Natural killer cell (primary cell): ENCODE data around the gene FAM120A. TPM values are rescaled to one million over a fixed set of nuclear protein-coding genes. Genes with fewer than 3 reads are reported as not detected.

Experiments
- ATAC-seq, 3 donors: fragments of 150-1000 bp in 2 of 3; fragments of 200-7000 bp in 1 of 3; cut with Tn5 transposase; 1 replicate in 1 of 3; 2 replicates in 2 of 3; pipeline ENCODE4 v1.10.0; 2021; ENCODE audit warnings: mild to moderate bottlenecking in 2 of 3, moderate library complexity in 2 of 3
- DNase-seq, 2 donors: peaks; one replicate each; pipeline versions ENCODE4 v3.0.0 to v3.0.0-alpha.2; 2013 to 2021; ENCODE audit warnings: mixed read lengths in 1 of 2
- H3K27ac ChIP-seq: one replicate; pipeline ENCODE4 v1.5.1; 2013; ENCODE audit warnings: mild to moderate bottlenecking, low read length
- H3K27me3 ChIP-seq: one replicate; pipeline ENCODE4 v1.6.1; 2013; ENCODE audit warnings: low read length; ENCODE audit not compliant: control insufficient read depth, insufficient read depth
- H3K36me3 ChIP-seq: one replicate; pipeline ENCODE4 v1.6.1; 2013; ENCODE audit warnings: low read length; ENCODE audit not compliant: control insufficient read depth, insufficient read depth
- H3K4me1 ChIP-seq: one replicate; pipeline ENCODE4 v1.6.1; 2013; ENCODE audit warnings: low read length; ENCODE audit not compliant: control insufficient read depth, insufficient read depth
- H3K4me3 ChIP-seq: one replicate; pipeline ENCODE4 v1.5.1; 2013; ENCODE audit warnings: low read length
- H3K9me3 ChIP-seq: one replicate; pipeline ENCODE4 v1.6.1; 2013; ENCODE audit warnings: low read length; ENCODE audit not compliant: control insufficient read depth, insufficient read depth
- H3K27ac Mint-ChIP-seq, 2 donors: one replicate each; pipeline ENCODE4 v1.8.0; 2022; ENCODE audit warnings: mild to moderate bottlenecking in 2 of 2, mixed read lengths in 2 of 2, moderate library complexity in 1 of 2
- H3K27me3 Mint-ChIP-seq, 2 donors: one replicate each; pipeline ENCODE4 v1.8.0; 2022; ENCODE audit warnings: low read depth in 2 of 2, mixed read lengths in 2 of 2
- H3K36me3 Mint-ChIP-seq: one replicate; pipeline ENCODE4 v1.8.0; 2022; ENCODE audit warnings: mixed read lengths
- H3K4me1 Mint-ChIP-seq, 2 donors: one replicate each; pipeline ENCODE4 v1.8.0; 2022; ENCODE audit warnings: mixed read lengths in 2 of 2
- H3K4me3 Mint-ChIP-seq: one replicate; pipeline ENCODE4 v1.8.0; 2022; ENCODE audit warnings: mild to moderate bottlenecking, moderate library complexity, mixed read lengths
- H3K9me3 Mint-ChIP-seq, 2 donors: one replicate each; pipeline ENCODE4 v1.8.0; 2022; ENCODE audit warnings: mixed read lengths in 2 of 2
- WGBS: methylation state at CpG from one replicate; pipeline ENCODE4 v1.1.7; 2013; ENCODE audit warnings: missing lambda C conversion rate; ENCODE audit not compliant: insufficient coverage; 5-methylcytosine and 5-hydroxymethylcytosine counted together
- intact Hi-C: fragments of 100-400 bp; cut with micrococcal nuclease; formaldehyde crosslinking; loops from one replicate; pipeline ENCODE4 v1.14.2; 2022
- total RNA-seq, 4 donors: library from RNA; stranded (reverse); fragments of 120-200 nt in 1 of 4; gene quantifications; one replicate each; pipeline versions ENCODE4 v1.2.3 to v1.2.4, GENCODE V29; 2013 to 2022
- TF ChIP-seq, protein P1 (sequence below): fragments of 200-600 bp; IDR thresholded peaks from one replicate; pipeline ENCODE4 v1.8.0; 2022; ENCODE audit warnings: antibody characterized with exemption

The FAM120A gene, protein sequence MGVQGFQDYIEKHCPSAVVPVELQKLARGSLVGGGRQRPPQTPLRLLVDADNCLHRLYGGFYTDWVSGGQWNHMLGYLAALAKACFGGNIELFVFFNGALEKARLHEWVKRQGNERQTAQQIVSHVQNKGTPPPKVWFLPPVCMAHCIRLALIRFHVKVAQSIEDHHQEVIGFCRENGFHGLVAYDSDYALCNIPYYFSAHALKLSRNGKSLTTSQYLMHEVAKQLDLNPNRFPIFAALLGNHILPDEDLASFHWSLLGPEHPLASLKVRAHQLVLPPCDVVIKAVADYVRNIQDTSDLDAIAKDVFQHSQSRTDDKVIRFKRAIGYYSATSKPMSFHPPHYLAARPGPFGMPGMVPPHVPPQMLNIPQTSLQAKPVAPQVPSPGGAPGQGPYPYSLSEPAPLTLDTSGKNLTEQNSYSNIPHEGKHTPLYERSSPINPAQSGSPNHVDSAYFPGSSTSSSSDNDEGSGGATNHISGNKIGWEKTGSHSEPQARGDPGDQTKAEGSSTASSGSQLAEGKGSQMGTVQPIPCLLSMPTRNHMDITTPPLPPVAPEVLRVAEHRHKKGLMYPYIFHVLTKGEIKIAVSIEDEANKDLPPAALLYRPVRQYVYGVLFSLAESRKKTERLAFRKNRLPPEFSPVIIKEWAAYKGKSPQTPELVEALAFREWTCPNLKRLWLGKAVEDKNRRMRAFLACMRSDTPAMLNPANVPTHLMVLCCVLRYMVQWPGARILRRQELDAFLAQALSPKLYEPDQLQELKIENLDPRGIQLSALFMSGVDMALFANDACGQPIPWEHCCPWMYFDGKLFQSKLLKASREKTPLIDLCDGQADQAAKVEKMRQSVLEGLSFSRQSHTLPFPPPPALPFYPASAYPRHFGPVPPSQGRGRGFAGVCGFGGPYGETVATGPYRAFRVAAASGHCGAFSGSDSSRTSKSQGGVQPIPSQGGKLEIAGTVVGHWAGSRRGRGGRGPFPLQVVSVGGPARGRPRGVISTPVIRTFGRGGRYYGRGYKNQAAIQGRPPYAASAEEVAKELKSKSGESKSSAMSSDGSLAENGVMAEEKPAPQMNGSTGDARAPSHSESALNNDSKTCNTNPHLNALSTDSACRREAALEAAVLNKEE
- 10 to 100 TPM; 87.7 to 96.1 (median 91.5) TPM for total RNA-seq
- total RNA-seq (2013) = 86.0 TPM

DNA sequence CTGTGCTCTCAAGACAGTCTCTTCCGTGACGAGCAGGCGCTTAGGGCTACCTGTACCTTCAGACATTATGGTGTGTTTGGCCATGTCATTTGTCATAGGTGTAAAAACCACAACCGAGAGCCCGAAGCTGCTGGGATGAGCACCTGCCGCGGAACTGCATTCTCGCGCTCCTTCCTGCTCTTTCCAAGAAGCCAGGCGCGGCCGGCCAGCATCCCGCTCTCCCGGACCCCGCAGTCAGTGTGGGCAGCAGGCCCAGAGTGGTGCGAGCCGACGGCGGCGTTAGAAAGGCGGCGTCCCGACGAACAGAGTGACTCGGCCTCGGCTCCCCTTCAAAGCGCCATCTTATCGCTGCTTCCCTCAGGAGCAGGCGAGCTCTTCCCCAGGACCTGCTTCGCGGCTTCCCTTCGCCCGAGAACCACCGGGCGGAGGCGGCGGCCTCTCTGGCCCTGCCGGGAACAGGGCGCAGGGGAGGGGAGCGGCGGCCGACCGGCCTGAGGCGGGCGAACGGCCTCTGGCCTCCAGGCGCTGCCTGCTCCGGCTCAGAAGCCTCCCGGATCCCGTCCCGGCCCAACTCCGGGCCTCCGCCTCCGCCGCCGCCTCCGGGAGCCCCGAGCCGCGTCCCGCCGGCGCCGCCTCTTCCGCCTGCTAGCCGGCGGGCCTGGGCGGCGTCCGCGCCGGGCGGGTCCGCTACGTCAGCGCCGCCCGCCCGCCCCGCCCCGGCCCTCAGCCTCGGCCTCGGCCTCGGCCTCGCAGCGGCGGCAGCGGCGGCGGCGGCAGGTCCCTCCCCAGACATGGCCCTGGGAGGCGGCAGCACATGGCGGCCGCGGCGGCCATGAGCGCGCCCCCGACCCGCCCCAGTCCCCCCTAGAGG, at the start of gene FAM120A:
FAM120A (plus strand) TSS at position 741 of the 871 bp plus-strand sequence. CDS start 231 bp downstream, outside the sequence.
- under 1% methylated on average over 100 of the region's 100 CpGs for WGBS
- peaks cover 40 to 43% of the 10 kb centered on the region in 2 donors for H3K4me1 Mint-ChIP-seq

DNA sequence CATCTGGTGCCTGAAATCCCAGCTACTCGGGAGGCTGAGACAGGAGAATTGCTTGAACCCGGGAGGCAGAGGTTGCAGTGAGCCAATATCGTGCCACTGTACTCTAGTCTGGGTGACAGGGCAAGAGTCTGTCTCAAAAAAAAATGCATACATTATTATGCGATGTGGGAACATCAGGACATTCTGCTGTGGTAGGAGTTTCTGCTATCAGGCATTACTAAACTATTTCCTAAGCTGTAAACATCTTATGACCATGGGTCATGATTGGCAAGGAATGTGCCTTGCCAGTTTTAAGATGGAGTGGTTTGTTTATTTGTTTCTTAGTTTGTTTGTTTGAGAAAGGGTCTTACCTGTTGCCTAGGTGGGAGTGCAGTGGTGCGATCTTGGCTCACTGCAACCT, 45.1 kb upstream of the FAM120A start:
- Mint-ChIP-seq H3K27ac (no peak overlapping the region), H3K4me3 (no peak overlapping the region)
- WGBS = 95% methylated on average over 5 of the region's 5 CpGs

More for the DNA sequence above, at the start of gene FAM120A:
- DNase-seq (peak; percentile 59 to 89), ATAC-seq (peak; percentile 72 to 86 (median 81))
- intact Hi-C loops = loop anchor here (5.0 to 10.0 kb wide), 4 partner anchors 51 to 1274 kb away; partner anchors contain the start of genes AOPEP, CARD19 and NINJ1
- Histone ChIP-seq H3K9me3 (no peaks in the 10 kb centered on the region), H3K4me3 (peak within 1 kb of the TSS; percentile 91), H3K36me3 (peaks cover 21% of the 10 kb centered on the region), H3K4me1 (peaks cover 26% of the 10 kb centered on the region), H3K27ac (peak within 1 kb of the TSS; percentile 94), H3K27me3 (no peaks in the 10 kb centered on the region)
- H3K27ac Mint-ChIP-seq = peak within 1 kb of the TSS; percentile 94 to 96
- H3K4me3 Mint-ChIP-seq = peak within 1 kb of the TSS; percentile 96
- TF ChIP-seq, protein P1, sequence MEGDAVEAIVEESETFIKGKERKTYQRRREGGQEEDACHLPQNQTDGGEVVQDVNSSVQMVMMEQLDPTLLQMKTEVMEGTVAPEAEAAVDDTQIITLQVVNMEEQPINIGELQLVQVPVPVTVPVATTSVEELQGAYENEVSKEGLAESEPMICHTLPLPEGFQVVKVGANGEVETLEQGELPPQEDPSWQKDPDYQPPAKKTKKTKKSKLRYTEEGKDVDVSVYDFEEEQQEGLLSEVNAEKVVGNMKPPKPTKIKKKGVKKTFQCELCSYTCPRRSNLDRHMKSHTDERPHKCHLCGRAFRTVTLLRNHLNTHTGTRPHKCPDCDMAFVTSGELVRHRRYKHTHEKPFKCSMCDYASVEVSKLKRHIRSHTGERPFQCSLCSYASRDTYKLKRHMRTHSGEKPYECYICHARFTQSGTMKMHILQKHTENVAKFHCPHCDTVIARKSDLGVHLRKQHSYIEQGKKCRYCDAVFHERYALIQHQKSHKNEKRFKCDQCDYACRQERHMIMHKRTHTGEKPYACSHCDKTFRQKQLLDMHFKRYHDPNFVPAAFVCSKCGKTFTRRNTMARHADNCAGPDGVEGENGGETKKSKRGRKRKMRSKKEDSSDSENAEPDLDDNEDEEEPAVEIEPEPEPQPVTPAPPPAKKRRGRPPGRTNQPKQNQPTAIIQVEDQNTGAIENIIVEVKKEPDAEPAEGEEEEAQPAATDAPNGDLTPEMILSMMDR = no peak
- no peaks in the 10 kb centered on the region for H3K9me3 Mint-ChIP-seq
- no peaks in the 10 kb centered on the region for H3K27me3 Mint-ChIP-seq
- peaks cover 17% of the 10 kb centered on the region for H3K36me3 Mint-ChIP-seq

DNA sequence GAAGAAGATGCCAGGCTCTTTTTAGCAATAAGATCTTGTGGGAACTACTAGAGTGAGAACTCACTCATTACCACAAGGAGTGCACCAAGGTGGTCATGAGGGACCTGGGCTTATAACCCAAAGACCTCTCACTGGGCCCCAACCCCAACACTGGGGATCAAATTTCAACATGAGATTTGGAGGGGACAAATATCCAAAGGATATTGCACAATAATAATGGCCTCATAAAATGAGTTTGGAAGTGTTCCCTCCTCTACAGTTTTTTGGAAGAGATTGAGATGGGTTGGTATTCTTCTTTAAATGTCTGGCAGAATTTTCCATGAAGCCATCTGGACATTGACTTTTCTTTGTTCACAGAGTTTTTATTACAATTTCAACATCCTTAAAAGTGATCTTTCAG, 38.0 kb upstream of the FAM120A start:
- Histone ChIP-seq H3K4me1 (no peaks in the 10 kb centered on the region), H3K9me3 (peaks cover 16% of the 10 kb centered on the region), H3K4me3 (no peak overlapping the region), H3K27ac (no peak overlapping the region), H3K27me3 (peaks cover 4% of the 10 kb centered on the region), H3K36me3 (no peaks in the 10 kb centered on the region)
- peaks cover 8% of the 10 kb centered on the region for H3K36me3 Mint-ChIP-seq
- no peaks in the 10 kb centered on the region for H3K4me1 Mint-ChIP-seq
- no peaks in the 10 kb centered on the region for H3K9me3 Mint-ChIP-seq
- TF ChIP-seq, protein P1 = no peak
- H3K27me3 Mint-ChIP-seq = peaks cover 47 to 65% of the 10 kb centered on the region in 2 donors
- intact Hi-C loops = no loop called here
- no peak overlapping the region for H3K4me3 Mint-ChIP-seq
- ATAC-seq = no peak
- DNase-seq = no peak
- no peak overlapping the region for H3K27ac Mint-ChIP-seq

More for the DNA sequence above, 45.1 kb upstream of the FAM120A start:
- Mint-ChIP-seq H3K27me3 (peaks cover 26 to 41% of the 10 kb centered on the region in 2 donors), H3K9me3 (no peaks in the 10 kb centered on the region), H3K36me3 (no peaks in the 10 kb centered on the region), H3K4me1 (no peaks in the 10 kb centered on the region)
- intact Hi-C loops = no loop called here
- TF ChIP-seq, protein P1 = no peak
- Histone ChIP-seq H3K9me3 (no peaks in the 10 kb centered on the region), H3K4me3 (no peak overlapping the region), H3K36me3 (no peaks in the 10 kb centered on the region), H3K4me1 (no peaks in the 10 kb centered on the region), H3K27ac (no peak overlapping the region), H3K27me3 (peaks cover 2% of the 10 kb centered on the region)
- no peak for DNase-seq
- no peak for ATAC-seq
